ENCODE data around the gene TFAP2B.

The TFAP2B gene

DNA sequence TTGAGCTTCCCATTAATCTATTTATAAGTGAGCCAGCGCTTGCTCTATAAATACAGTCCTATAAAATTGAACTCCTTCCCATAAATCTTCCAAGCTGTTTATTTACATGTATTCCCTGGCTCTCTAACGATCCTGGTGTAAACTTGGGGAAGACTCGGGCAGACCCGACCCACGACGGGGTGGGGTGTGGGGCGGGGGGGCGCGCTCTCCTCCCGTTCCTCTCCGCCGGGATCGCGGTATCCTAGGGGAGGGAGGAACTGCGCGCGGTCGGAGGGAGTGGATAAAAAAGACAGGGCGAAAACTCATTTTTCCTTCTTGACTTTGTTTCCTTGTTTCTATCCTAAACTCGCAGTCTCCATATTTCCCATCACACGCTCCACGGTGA, 31.1 kb downstream of the TFAP2B start:
- DNase-seq: no peak

DNA sequence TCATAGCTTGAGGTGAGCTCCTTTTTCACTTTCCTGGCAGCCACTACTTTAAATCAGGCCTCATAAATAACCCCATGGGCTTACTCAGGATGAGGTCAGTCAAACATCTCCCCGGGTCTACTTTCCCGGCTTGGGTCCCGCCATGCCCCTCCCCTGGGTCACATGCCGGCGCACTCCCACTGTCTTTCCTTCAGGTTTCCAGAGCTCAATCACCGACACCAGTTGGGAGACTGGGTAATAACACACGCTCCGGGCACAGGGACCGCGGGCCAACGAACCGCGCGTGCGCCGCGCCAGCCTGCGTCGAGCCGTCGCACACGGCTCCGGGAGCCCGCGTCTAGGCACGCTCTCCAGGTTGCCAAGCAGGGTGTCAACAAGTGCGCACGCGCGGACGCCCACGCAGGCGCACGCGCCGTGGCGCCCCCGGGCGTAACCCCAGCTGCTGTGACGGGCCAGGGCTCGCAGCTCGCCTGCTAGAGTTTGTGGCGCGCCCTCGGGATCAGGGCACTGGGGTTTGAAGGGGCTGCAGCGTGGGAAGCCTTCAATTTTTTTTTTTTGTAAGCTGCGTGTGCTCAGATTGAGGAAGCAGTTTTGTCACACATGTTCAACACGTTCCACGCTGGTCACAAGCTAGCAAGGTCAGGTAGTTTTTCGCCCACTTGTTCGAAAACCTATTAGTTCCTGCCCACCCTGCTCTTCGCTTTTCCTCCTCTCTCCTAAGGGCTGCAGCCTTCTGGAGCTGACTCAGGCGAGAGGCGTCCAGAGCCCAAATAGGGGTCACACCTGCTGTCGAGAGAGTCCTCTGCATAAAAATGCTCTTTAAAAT, 31.8 kb downstream of the TFAP2B start:
- peak; percentile 55 for DNase-seq

DNA sequence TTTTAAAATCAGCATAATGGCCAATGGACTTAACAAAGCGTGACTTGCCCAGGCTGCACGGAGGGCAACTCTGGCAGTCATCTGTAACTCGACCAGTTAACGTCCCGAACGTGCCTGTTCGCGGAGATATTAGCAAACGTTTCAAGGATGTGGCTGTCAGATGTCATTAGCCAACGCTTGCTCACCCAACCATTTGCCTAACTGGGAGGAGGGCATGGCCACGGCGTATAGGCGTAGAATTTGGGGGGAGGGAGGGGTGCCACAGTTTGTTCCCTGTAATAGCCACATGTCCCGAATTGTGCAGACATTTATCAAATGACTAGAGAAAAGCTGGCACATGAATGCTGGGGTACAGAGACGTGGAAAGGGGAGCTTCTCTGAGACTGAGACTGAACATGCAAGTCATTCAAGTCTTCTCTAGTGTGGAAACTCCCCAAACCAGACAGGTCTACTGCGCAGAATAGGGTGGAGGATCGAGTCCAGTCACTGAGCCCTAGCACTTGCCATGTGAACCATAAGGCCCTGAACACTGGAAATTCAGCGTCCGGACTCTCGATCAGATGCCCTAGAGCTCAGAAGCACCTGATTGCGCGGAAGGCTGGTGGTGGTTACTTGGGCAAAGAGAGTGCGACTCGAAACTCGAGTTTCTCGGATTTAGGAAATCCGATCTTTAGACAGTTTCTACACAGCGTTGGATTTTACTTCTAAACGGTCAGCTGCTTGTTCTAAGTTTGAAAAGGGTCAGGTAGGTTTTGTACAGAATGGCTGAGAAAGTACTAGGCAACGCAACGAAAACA, 32.6 kb downstream of the TFAP2B start:
- DNase-seq: no peak

DNA sequence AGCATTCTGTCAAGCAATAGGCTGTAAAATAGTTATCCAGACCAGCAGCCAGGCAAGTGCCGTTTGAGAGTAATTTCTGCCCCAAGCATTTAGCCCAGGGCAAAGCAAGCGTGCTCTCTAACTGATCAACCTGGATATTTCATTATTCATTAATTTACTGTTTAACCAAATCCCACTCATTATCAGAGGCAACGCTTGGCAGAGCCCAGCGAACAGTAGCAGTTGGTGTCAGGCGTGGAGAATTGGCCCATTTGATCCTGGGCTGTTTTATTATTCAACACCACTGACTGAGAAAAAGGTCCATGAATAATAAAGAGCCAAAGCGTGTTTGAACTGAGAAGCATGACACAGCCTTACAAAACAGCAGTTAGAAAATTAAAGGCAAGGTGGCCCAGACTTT, 35.3 kb downstream of the TFAP2B start:
- DNase-seq: no peak

DNA sequence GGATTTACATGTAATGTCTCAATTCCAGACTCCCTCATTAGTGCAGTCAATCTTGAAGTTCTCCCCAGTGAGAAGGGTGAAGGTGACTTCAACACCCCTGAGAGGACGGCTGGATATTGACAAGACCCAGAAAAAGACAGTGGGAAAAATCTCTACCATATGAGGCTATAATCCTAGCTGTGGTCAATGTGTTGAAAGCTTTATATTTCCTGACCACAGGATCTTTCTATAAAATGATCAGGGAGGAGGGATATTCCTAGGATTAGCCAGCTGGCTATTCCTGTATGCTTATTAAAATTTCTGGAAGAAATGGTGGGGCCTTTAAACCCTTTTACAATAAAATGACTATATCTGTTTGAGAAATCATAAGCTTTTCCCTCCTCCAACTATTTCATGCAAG, 43.0 kb downstream of the TFAP2B start:
- DNase-seq: no peak

DNA sequence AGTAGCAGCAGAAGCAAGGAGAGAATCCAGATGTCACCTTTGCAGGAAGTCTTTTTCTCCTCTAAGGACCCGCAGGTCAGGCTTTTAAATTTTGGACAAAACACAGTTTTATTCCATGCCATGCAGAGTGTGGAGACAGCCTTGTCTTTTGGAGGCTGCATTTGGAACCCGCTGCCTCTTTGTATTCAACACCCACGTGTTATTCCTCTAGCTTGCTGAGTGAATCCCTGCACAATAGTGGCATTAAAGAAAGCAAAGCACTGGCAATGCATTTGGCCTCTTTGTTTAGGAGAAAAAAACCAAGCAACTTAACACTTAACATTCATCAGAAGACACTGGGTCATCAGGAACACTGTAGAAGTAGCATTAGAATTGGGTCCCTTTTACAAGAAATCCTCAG, 43.5 kb downstream of the TFAP2B start:
- no peak for DNase-seq

DNA sequence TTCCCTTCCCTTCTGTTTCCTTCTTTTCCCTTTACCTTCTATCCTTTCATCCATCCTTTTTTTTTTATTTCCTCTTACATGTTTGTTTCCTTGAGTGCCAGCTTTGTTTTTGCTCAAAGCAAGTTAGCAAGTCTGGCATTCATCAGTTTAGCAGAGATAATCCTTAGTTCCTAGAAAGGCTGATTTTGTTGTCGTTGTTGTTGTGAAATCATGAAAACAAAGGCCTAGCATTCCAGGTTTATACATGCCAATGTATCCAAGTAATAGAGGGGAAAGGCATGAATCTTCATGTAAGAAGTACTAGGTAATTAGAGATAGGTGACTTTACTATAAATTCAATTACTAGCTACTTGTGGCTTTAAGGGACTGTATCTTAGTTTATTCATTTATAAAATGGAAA, 45.9 kb downstream of the TFAP2B start:
- no peak for DNase-seq

DNA sequence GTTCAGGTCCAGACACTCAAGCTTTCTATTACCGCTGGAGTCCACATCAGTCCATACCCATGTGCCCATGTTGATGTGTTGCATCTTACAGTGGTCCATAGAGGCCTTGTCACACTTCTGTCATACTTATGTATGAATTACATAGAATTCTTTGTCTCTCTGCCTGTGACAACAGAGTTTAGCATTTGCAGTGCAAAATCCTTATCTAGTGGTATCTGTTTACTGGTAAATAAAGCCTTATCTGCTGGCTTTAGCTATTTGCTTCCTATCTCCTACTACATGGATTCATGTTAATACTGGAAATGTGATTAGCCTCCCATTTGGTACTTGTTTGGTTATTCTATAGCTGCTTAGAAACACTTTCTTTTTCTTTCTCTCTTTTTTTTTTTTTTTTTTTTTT, 49.8 kb downstream of the TFAP2B start:
- DNase-seq: no peak

DNA sequence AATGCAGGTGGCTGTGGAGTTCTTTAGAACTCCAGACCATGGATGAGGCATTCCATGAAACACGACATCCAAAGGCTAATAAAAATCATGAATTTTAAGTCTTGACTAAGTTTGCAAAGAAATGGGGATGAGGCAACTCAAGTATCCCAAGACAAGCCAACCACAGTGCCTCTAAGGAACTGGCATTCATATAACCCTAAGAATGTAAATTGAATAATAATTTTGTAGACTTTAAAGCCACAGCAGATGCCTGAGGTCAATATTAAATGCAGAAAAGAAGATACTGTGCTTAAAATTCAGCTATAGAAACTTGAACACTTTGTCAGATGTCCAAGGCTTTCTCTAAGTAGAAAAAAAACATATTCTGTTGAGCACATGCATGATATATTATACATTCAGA, 54.5 kb downstream of the TFAP2B start:
- no peak for DNase-seq

DNA sequence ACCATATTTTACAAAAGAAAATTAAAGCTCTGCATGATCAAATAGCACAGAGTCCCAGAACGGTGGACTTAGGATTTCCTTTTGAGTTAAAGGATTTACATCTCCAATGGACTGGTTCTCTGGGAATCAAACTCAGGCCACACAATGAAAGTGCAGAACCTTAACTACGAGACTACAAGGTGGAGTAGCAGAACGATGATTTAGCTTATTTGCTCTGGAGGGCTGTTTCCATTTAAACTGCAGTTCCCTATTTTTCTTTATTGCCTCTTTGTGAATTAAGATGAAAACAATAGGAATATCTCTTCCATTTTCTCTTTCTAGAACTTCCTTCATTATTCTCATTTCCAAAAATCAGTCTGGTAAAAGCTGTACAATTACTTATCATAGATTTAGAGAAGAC, 65.7 kb downstream of the TFAP2B start:
- no peak for DNase-seq

DNA sequence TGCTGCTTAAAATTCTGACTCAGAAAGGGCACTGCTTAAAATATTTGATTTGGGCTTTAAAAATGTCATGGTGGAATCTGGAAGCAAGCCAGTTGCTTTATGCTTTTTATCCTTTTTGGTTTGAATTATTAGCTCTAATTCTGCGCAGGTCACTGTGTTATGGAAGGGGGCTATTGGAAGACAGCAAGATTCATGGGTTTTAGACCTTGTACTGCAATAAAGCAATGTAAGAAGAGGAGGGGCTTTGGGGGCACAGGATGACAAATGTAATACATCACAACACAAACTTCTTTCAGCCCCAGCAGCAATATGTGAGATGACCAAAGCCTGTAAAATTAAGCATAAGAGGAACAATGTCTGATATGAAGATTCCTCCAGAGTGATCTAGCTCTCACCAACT, 68.4 kb downstream of the TFAP2B start:
- DNase-seq: no peak

DNA sequence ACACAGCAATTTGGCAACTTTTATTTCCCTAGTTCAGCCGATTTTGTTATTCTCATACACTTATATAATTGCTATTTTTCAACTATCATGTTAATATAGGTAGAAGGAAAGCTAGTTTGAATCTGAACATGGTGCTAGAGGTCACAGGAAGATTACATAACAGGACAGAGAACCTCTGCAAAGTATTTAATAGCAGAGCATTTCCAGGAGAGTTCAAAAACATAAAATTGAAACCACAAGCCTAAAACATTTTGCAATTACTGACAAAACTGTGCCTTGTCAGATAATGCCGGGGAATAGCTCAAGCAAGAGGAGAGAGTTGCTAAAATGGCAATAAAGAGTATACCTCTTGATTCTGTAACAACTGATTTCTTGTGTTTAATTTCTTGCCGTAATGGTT, 70.8 kb downstream of the TFAP2B start:
- no peak for DNase-seq

DNA sequence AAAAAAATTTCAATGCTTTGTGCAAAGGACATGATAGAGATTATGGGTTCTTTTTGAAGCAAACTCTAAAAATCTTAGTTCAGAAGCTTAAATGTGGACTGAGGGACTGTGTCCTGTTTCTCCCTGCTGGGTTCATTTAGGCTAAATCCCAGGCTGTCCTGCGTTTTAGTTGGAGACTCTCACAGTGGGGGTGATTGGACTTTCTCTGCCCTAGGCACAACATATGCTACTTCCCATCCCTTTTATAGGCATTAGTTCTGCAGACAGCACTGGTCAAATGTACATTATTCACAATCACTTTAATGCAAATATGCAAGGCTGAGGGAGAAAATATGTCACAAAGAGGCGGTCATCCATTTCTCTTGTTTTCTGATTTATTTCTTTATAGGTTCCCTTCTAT, 71.3 kb downstream of the TFAP2B start:
- no peak for DNase-seq

DNA sequence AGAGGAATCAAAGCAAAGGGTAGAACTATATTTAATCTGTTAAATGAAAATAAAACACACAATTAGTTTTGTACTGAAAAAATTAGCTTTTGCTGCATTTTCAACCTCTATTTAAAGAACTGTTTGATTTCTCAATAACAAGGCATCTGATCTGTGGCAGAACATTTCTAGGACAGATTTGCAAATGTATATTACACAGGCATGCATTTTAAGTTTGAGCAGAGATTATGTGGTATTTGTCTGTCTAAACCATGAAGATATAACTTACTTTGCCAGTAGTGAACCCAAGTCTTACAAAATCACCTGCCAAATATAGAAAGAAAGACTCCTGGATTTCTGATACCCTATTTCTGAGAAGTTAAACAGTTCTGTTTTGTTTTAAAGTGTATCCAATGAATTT, 71.9 kb downstream of the TFAP2B start:
- DNase-seq: no peak

DNA sequence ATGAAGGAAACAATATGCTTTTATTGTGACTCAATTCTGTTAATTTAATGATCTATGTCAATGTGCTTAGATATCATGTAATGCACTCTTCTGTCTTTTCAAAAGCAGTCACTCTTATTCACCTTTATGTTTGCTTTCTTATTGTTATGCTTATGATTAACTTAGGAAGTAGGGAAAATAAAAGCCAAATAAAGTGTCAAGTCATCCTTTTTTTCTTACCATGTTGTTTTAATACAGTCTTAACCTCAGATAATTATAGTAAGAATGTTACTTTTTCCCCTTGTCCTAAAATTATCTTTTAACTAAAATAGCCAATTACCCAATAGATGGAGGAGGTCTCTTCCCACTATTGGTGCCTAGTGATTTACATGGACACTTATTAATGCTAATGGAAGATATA, 72.6 kb downstream of the TFAP2B start:
- no peak for DNase-seq

Data from DMS153 (cell line).